PC-3 (cell line): Measurements from ENCODE around the gene NAA60. TPM values are rescaled to one million over a fixed set of nuclear protein-coding genes. Genes with fewer than 3 reads are reported as not detected.

ENCODE experiments used
- ATAC-seq: fragments of 200-7000 bp; cut with Tn5 transposase; 2 replicates; pipeline ENCODE4 v1.9.1; 2020; ENCODE audit warnings: mild to moderate bottlenecking, moderate library complexity
- BruUV-seq: library from RNA; stranded (reverse); fragments of 400-500 nt; replicated peaks from 2 replicates; lab custom pipeline; 2021; lab: Mats Ljungman, UMichigan
- CTCF ChIA-PET: fragments of 300-600 bp; sonication (Branson Sonifier 250); formaldehyde crosslinking; loops from one replicate; lab custom pipeline; 2022; ENCODE audit warnings: antibody characterized with exemption; lab: Charles Lee
- POLR2A ChIA-PET: fragments of 300-600 bp; sonication (Branson Sonifier 250); formaldehyde crosslinking; loops from one replicate; lab custom pipeline; 2022; ENCODE audit warnings: antibody characterized with exemption; ENCODE audit not compliant: unreplicated experiment; lab: Charles Lee
- DNase-seq: peaks from one replicate; pipeline ENCODE4 v3.0.0-alpha.2; 2015
- H2AFZ ChIP-seq: fragments of 300-600 bp; sonication (generic); 2 replicates; pipeline ENCODE4 v1.6.0; 2016; ENCODE audit warnings: antibody characterized with exemption, low read length
- H3F3A ChIP-seq: fragments of 300-600 bp; sonication (generic); one replicate; pipeline ENCODE4 v1.6.0; 2017; ENCODE audit warnings: antibody characterized with exemption, low read length, control low read depth, mild to moderate bottlenecking; ENCODE audit not compliant: unreplicated experiment
- H3K27ac ChIP-seq: fragments of 300-600 bp; sonication (generic); 2 replicates; pipeline ENCODE4 v1.5.1; 2016; ENCODE audit warnings: mild to moderate bottlenecking, low read length
- H3K27me3 ChIP-seq: fragments of 300-600 bp; sonication (generic); 2 replicates; pipeline ENCODE4 v1.6.1; 2016; ENCODE audit warnings: low read length, mixed read lengths
- H3K36me3 ChIP-seq: fragments of 300-600 bp; sonication (generic); 2 replicates; pipeline ENCODE4 v1.6.1; 2016; ENCODE audit warnings: low read depth, mixed run types, low read length, mixed read lengths
- H3K4me1 ChIP-seq: fragments of 300-600 bp; sonication (generic); 2 replicates; pipeline ENCODE4 v1.5.1; 2016; ENCODE audit warnings: low read length; ENCODE audit not compliant: insufficient read depth
- H3K4me2 ChIP-seq: fragments of 300-600 bp; sonication (generic); 2 replicates; pipeline ENCODE4 v1.6.0; 2016; ENCODE audit warnings: low read length
- H3K4me3 ChIP-seq: fragments of 300-600 bp; sonication (generic); 2 replicates; pipeline ENCODE4 v1.5.1; 2016; ENCODE audit warnings: mild to moderate bottlenecking, low read length, mixed read lengths
- H3K79me2 ChIP-seq: fragments of 300-600 bp; sonication (generic); 2 replicates; pipeline ENCODE4 v1.6.1; 2017; ENCODE audit warnings: low read length, mixed read lengths
- H3K9ac ChIP-seq: fragments of 300-600 bp; sonication (generic); 2 replicates; pipeline ENCODE4 v1.6.0; 2016; ENCODE audit warnings: mild to moderate bottlenecking, low read length
- H3K9me2 ChIP-seq: fragments of 300-600 bp; sonication (generic); replicated peaks from 2 replicates; pipeline ENCODE4 v1.6.1; 2016; ENCODE audit warnings: mixed run types, low read length, mixed read lengths
- H3K9me3 ChIP-seq: fragments of 300-600 bp; sonication (generic); 2 replicates; pipeline ENCODE4 v1.6.1; 2016; ENCODE audit warnings: low read length, mixed read lengths
- H4K20me1 ChIP-seq: fragments of 300-600 bp; sonication (generic); 2 replicates; pipeline ENCODE4 v1.6.1; 2016; ENCODE audit warnings: low read length, mixed read lengths
- EZH2 ChIP-seq: fragments of 300-600 bp; sonication (generic); IDR thresholded peaks from one replicate; pipeline ENCODE4 v1.6.1; 2017; ENCODE audit warnings: antibody characterized with exemption, mild to moderate bottlenecking, low read length; ENCODE audit not compliant: unreplicated experiment
- EZH2phosphoT487 ChIP-seq: fragments of 300-600 bp; sonication (generic); IDR thresholded peaks from 2 replicates; pipeline ENCODE4 v1.6.1; 2018; ENCODE audit warnings: mild to moderate bottlenecking, antibody characterized with exemption, low read length, borderline replicate concordance
- intact Hi-C: fragments of 100-400 bp; cut with micrococcal nuclease; formaldehyde crosslinking; loops from 2 replicates; pipeline ENCODE4 v1.9.0; 2023
- total RNA-seq: library from RNA; depleted of rRNA; stranded (reverse); fragments of >200 nt; gene quantifications from 2 replicates; pipeline ENCODE4 v1.2.3, GENCODE V29; 2014
- TF ChIP-seq, protein P1 (sequence below): fragments of 300-600 bp; sonication (generic); conservative IDR thresholded peaks from 2 replicates; pipeline ENCODE4 v1.5.1; 2017; ENCODE audit warnings: antibody characterized with exemption, low read depth, mild to moderate bottlenecking, low read length

The NAA60 gene
- total RNA-seq, 1 experiment from 2014 or later, result 7.6 TPM

DNA sequence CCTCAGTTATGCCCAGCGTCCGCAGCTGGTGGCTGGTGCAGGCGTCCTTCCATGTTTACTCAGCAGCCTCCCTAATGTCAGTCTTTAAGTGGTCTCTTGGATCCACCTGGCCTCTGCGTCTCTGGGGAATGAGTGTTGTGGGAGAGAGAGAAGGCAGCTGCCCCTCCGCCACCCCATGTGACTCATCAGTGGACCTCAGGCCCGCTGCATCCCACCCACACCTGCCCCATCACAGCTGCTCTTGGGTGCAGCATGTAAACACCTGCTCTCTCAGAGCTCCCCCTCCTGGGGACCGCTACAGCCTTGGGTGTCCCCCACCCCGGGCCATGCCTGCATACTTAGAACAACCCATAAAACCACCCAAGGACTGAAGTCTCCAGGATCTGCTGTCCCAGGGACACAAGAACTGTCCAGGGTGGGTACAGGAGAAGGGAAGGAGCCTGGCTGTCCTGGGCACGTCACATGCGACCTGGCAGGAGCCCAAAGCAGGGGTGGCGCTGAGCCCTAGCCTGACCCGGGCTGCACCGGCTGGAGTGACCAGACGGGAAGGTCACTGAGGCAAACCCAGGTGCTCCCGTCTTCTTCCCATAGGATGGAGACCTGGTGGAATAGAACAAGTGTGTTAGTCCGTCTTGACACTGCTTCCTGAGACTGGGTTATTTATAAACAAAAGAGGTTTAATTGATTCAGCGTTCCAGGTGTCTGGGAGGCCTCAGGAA is 47.6 kb downstream of the NAA60 start:
- H4K20me1 ChIP-seq, result no peaks in the 10 kb centered on the region
- H2AFZ ChIP-seq, result no peak overlapping the region
- no peak overlapping the region for H3K4me3 ChIP-seq
- ATAC-seq, result no peak
- intact Hi-C loops, result no loop called here
- TF ChIP-seq EZH2phosphoT487 (no peak), EZH2 (no peak)
- TF ChIP-seq, protein P1, sequence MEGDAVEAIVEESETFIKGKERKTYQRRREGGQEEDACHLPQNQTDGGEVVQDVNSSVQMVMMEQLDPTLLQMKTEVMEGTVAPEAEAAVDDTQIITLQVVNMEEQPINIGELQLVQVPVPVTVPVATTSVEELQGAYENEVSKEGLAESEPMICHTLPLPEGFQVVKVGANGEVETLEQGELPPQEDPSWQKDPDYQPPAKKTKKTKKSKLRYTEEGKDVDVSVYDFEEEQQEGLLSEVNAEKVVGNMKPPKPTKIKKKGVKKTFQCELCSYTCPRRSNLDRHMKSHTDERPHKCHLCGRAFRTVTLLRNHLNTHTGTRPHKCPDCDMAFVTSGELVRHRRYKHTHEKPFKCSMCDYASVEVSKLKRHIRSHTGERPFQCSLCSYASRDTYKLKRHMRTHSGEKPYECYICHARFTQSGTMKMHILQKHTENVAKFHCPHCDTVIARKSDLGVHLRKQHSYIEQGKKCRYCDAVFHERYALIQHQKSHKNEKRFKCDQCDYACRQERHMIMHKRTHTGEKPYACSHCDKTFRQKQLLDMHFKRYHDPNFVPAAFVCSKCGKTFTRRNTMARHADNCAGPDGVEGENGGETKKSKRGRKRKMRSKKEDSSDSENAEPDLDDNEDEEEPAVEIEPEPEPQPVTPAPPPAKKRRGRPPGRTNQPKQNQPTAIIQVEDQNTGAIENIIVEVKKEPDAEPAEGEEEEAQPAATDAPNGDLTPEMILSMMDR, result no peak
- BruUV-seq, result no TSS peak
- no peak overlapping the region for H3K27ac ChIP-seq
- no peaks in the 10 kb centered on the region for H3K9me2 ChIP-seq
- H3K27me3 ChIP-seq, result no peaks in the 10 kb centered on the region
- no peaks in the 10 kb centered on the region for H3K9me3 ChIP-seq
- POLR2A ChIA-PET, result no interaction called here
- no peaks in the 10 kb centered on the region for H3F3A ChIP-seq
- no peak overlapping the region for H3K9ac ChIP-seq
- H3K79me2 ChIP-seq, result no peaks in the 10 kb centered on the region
- DNase-seq, result no peak
- no peaks in the 10 kb centered on the region for H3K4me1 ChIP-seq
- no peaks in the 10 kb centered on the region for H3K36me3 ChIP-seq
- no peak overlapping the region for H3K4me2 ChIP-seq
- CTCF ChIA-PET, result no interaction called here

DNA sequence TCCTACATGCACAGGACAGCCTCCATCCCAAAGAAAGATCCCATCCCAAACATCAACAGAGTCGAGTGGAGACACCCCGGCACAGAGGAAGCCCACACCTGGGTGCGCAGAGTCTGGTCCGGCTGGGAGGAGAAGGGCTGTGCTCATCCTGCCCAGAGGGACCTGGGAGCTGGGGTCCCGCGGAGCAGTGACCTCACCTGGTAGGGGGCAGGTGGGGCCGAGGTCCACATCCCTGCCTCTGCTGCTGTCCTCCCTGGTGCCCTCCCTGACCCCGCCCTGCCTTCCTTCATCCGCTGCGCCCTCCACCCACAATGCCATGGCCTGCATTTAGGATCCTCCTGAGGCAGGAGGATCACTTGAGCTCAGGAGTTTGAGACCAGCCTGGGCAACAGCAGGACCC is 48.9 kb downstream of the NAA60 start:
- H3K4me2 ChIP-seq, result no peak overlapping the region
- no peaks in the 10 kb centered on the region for H3K9me3 ChIP-seq
- no peak overlapping the region for H3K4me3 ChIP-seq
- no peak for ATAC-seq
- H3K27me3 ChIP-seq, result no peaks in the 10 kb centered on the region
- CTCF ChIA-PET, result no interaction called here
- no peak for DNase-seq
- H3K9ac ChIP-seq, result no peak overlapping the region
- POLR2A ChIA-PET, result no interaction called here
- H3K79me2 ChIP-seq, result no peaks in the 10 kb centered on the region
- no peak overlapping the region for H2AFZ ChIP-seq
- TF ChIP-seq, protein P1, result no peak
- TF ChIP-seq EZH2 (no peak), EZH2phosphoT487 (no peak)
- no peaks in the 10 kb centered on the region for H3F3A ChIP-seq
- H3K4me1 ChIP-seq, result no peaks in the 10 kb centered on the region
- no peaks in the 10 kb centered on the region for H4K20me1 ChIP-seq
- intact Hi-C loops, result no loop called here
- no TSS peak for BruUV-seq
- H3K36me3 ChIP-seq, result no peaks in the 10 kb centered on the region
- H3K9me2 ChIP-seq, result no peaks in the 10 kb centered on the region
- H3K27ac ChIP-seq, result no peak overlapping the region

DNA sequence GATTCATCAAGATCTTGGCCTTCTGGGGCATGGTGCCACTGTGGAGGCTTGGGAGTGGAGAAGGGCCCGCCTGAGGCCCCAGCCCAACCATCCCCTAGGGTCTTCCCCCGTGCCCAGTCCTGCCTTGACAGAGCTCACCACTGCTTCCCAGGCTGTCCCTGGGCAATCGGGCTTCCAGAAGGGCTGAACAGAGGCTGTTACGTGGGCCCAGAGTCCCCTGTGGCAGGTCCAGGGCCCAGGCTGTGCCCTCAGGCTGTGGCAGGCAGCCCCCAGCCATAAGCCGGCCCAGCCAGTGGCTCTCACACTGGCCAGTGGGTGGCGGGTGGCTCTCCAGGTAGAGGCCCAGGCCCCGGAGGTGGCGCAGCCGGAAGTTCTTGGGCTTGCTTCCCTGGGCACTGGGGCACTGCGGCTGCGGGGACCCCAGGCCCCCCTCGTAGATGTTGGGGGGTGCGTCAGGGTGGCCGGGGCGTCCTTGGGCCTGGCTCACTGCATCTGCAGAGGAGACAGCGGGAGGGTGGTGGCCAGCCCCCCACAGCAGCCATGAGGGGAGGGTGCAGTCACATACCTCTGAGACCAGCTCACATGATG is 51.0 kb downstream of the NAA60 start:
- Histone ChIP-seq H3K27me3 (no peaks in the 10 kb centered on the region), H3K9ac (no peak overlapping the region), H2AFZ (no peak overlapping the region), H3K4me2 (no peak overlapping the region), H3K9me3 (no peaks in the 10 kb centered on the region), H3K9me2 (no peaks in the 10 kb centered on the region), H3K4me1 (no peaks in the 10 kb centered on the region), H3K27ac (no peak overlapping the region), H3K79me2 (no peaks in the 10 kb centered on the region), H3K4me3 (no peak overlapping the region), H4K20me1 (no peaks in the 10 kb centered on the region), H3K36me3 (no peaks in the 10 kb centered on the region), H3F3A (no peaks in the 10 kb centered on the region)
- intact Hi-C loops, result no loop called here
- no TSS peak for BruUV-seq
- ChIA-PET POLR2A (no interaction called here), CTCF (no interaction called here)
- ATAC-seq (no peak), DNase-seq (no peak)
- TF ChIP-seq EZH2phosphoT487 (no peak), EZH2 (no peak)
- TF ChIP-seq, protein P1, result no peak
